ENCODE results near the gene UPP2.

Gene UPP2

DNA sequence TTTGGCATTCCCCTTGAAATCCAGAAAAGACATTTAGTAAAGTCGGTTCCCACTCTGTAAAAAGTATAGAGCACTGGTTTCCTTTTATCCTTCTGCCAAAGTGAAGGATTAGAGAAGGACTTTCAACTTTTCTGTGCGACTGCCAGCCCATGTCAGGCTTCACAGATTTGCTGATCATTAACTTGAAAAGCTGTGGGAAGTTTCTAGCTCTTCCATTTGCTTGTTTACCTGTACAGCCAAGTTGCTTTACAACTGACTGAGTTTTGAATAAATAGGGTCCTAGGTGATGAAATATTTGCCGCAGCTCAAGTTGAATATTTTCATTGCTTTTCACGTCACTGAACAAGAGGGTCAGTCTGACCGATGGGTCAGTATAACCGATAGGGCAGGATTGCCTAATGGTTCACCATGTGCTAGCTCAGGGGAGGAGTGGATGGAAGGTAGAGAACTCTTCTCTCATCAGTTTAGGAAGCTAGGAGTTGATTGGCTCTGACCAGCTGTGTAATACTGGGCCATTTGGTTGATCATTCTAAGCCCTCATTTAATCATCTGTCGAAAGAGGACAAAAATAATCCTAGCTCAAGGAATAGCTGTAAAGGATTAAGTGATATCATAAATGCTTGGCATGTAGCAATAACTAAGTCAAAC lies 30.4 kb downstream of the UPP2 start:
- TF ChIP-seq, protein P1, sequence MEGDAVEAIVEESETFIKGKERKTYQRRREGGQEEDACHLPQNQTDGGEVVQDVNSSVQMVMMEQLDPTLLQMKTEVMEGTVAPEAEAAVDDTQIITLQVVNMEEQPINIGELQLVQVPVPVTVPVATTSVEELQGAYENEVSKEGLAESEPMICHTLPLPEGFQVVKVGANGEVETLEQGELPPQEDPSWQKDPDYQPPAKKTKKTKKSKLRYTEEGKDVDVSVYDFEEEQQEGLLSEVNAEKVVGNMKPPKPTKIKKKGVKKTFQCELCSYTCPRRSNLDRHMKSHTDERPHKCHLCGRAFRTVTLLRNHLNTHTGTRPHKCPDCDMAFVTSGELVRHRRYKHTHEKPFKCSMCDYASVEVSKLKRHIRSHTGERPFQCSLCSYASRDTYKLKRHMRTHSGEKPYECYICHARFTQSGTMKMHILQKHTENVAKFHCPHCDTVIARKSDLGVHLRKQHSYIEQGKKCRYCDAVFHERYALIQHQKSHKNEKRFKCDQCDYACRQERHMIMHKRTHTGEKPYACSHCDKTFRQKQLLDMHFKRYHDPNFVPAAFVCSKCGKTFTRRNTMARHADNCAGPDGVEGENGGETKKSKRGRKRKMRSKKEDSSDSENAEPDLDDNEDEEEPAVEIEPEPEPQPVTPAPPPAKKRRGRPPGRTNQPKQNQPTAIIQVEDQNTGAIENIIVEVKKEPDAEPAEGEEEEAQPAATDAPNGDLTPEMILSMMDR (IDR thresholded peaks at IDR 0.05; ENCODE audit: poor library complexity, severe bottlenecking) = no peak
- Histone ChIP-seq H3K4me1 (ENCODE audit: insufficient read depth, poor library complexity, severe bottlenecking) (no peaks in the 10 kb centered on the region), H3K36me3 (ENCODE audit: low read depth) (no peaks in the 10 kb centered on the region), H3K9me3 (ENCODE audit: severe bottlenecking) (no peaks in the 10 kb centered on the region), H3K27ac (ENCODE audit: poor library complexity, severe bottlenecking) (no peak overlapping the region), H3K4me3 (ENCODE audit: severe bottlenecking) (no peak overlapping the region), H3K27me3 (ENCODE audit: insufficient read depth, poor library complexity, severe bottlenecking) (peaks cover 6% of the 10 kb centered on the region)
- no peak for DNase-seq (ENCODE audit: low spot score)
- no peak for ATAC-seq (ENCODE audit: low read depth)

GRCh38 chr2:158134055-158134454 lies 32.4 kb downstream of the UPP2 start:
- no peaks in the 10 kb centered on the region for H3K9me3 ChIP-seq (ENCODE audit: severe bottlenecking)
- TF ChIP-seq, protein P1 (IDR thresholded peaks at IDR 0.05; ENCODE audit: poor library complexity, severe bottlenecking) = no peak
- ATAC-seq (ENCODE audit: low read depth) (no peak), DNase-seq (ENCODE audit: low spot score) (no peak)
- H3K27ac ChIP-seq (ENCODE audit: poor library complexity, severe bottlenecking) = no peak overlapping the region
- no peak overlapping the region for H3K4me3 ChIP-seq (ENCODE audit: severe bottlenecking)
- H3K36me3 ChIP-seq (ENCODE audit: low read depth) = no peaks in the 10 kb centered on the region
- H3K4me1 ChIP-seq (ENCODE audit: insufficient read depth, poor library complexity, severe bottlenecking) = no peaks in the 10 kb centered on the region
- H3K27me3 ChIP-seq (ENCODE audit: insufficient read depth, poor library complexity, severe bottlenecking) = peaks cover 6% of the 10 kb centered on the region

- ATAC-seq (ENCODE audit: low read depth) (no peak), DNase-seq (ENCODE audit: low spot score) (no peak)
- H3K27ac ChIP-seq (ENCODE audit: poor library complexity, severe bottlenecking) = no peak overlapping the region
- TF ChIP-seq, protein P1 (IDR thresholded peaks at IDR 0.05; ENCODE audit: poor library complexity, severe bottlenecking) = no peak
- peaks cover 6% of the 10 kb centered on the region for H3K27me3 ChIP-seq (ENCODE audit: insufficient read depth, poor library complexity, severe bottlenecking)
- H3K9me3 ChIP-seq (ENCODE audit: severe bottlenecking) = no peaks in the 10 kb centered on the region
- H3K4me1 ChIP-seq (ENCODE audit: insufficient read depth, poor library complexity, severe bottlenecking) = no peaks in the 10 kb centered on the region
- H3K36me3 ChIP-seq (ENCODE audit: low read depth) = no peaks in the 10 kb centered on the region
- H3K4me3 ChIP-seq (ENCODE audit: severe bottlenecking) = no peak overlapping the region
Measured at GRCh38 chr2:158134655-158135054, 33.0 kb downstream of the UPP2 start.

- Histone ChIP-seq H3K4me1 (ENCODE audit: insufficient read depth, poor library complexity, severe bottlenecking) (no peaks in the 10 kb centered on the region), H3K27me3 (ENCODE audit: insufficient read depth, poor library complexity, severe bottlenecking) (peaks cover 6% of the 10 kb centered on the region), H3K9me3 (ENCODE audit: severe bottlenecking) (no peaks in the 10 kb centered on the region), H3K27ac (ENCODE audit: poor library complexity, severe bottlenecking) (no peak overlapping the region), H3K36me3 (ENCODE audit: low read depth) (no peaks in the 10 kb centered on the region), H3K4me3 (ENCODE audit: severe bottlenecking) (no peak overlapping the region)
- ATAC-seq (ENCODE audit: low read depth) (no peak), DNase-seq (ENCODE audit: low spot score) (no peak)
- TF ChIP-seq, protein P1 (IDR thresholded peaks at IDR 0.05; ENCODE audit: poor library complexity, severe bottlenecking) = no peak
Measured at GRCh38 chr2:158135096-158135495, 33.4 kb downstream of the UPP2 start.

DNA sequence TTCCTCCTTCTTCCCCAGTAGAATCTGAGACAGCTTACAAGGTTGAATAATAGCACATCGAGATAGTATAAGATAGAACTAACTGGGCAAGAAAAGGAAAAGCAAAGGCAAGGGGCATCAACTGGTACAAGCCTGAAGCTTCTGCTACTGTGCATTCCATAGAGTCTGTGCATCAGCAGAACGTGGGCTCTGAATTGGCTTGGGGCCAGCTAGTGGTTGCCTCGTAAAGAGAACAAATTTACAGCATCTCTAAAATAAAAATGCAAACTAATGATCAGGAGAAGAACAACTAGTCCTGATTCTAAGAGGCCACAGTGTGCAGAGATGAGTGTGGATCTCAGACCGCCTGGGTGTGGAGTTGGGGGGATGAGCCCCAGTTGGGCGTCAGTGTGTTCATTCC lies 36.6 kb downstream of the UPP2 start:
- Histone ChIP-seq H3K27me3 (ENCODE audit: insufficient read depth, poor library complexity, severe bottlenecking) (no peaks in the 10 kb centered on the region), H3K36me3 (ENCODE audit: low read depth) (no peaks in the 10 kb centered on the region), H3K27ac (ENCODE audit: poor library complexity, severe bottlenecking) (no peak overlapping the region), H3K4me3 (ENCODE audit: severe bottlenecking) (no peak overlapping the region), H3K9me3 (ENCODE audit: severe bottlenecking) (no peaks in the 10 kb centered on the region), H3K4me1 (ENCODE audit: insufficient read depth, poor library complexity, severe bottlenecking) (no peaks in the 10 kb centered on the region)
- DNase-seq (ENCODE audit: low spot score) = no peak
- no peak for ATAC-seq (ENCODE audit: low read depth)
- TF ChIP-seq, protein P1 (IDR thresholded peaks at IDR 0.05; ENCODE audit: poor library complexity, severe bottlenecking) = no peak

Data from RWPE2 (cell line).